IMR-90 (cell line): ENCODE measurements around the gene TFDP2. TPM values are rescaled to one million over a fixed set of nuclear protein-coding genes. Genes with fewer than 3 reads are reported as not detected.

Experiments
- ATAC-seq: fragments of 200-7000 bp; cut with Tn5 transposase; 2 replicates; pipeline ENCODE4 v1.9.1; 2020; ENCODE audit warnings: low read depth, mild to moderate bottlenecking, moderate library complexity
- BruUV-seq: library from RNA; stranded (reverse); fragments of 400-500 nt; replicated peaks from 2 replicates; lab custom pipeline; 2021; lab: Mats Ljungman, UMichigan
- CTCF ChIA-PET: fragments of 300-600 bp; formaldehyde crosslinking; extraction: SDS; loops from one replicate; lab custom pipeline; 2021; ENCODE audit warnings: antibody characterized with exemption; lab: Yijun Ruan, JAX
- POLR2A ChIA-PET: fragments of 300-600 bp; sonication (Branson Sonifier 250); formaldehyde crosslinking; loops from one replicate; lab custom pipeline; 2022; ENCODE audit warnings: antibody characterized with exemption; ENCODE audit not compliant: unreplicated experiment; lab: Charles Lee
- DNase-seq: peaks from one replicate; pipeline ENCODE4 v3.0.0; 2013
- H2AFZ ChIP-seq: replicated peaks from 2 replicates; pipeline ENCODE3; 2013; ENCODE audit warnings: low read length, mild to moderate bottlenecking; ENCODE audit not compliant: poor library complexity
- H2AK5ac ChIP-seq: 2 replicates; pipeline ENCODE4 v1.6.1; 2013; ENCODE audit warnings: low read depth, low read length, inconsistent platforms
- H2AK9ac ChIP-seq: replicated peaks from 2 replicates; pipeline ENCODE3; 2013; ENCODE audit warnings: mild to moderate bottlenecking, low read depth, low read length, moderate library complexity; ENCODE audit not compliant: poor library complexity
- H2BK120ac ChIP-seq: 2 replicates; pipeline ENCODE4 v1.6.1; 2013; ENCODE audit warnings: low read depth, low read length, inconsistent platforms
- H2BK15ac ChIP-seq: 3 replicates; pipeline ENCODE4 v1.6.1; 2013; ENCODE audit warnings: low read depth, low read length, inconsistent platforms
- H2BK20ac ChIP-seq: 2 replicates; pipeline ENCODE4 v1.6.1; 2013; ENCODE audit warnings: low read depth, mild to moderate bottlenecking, inconsistent platforms, low read length, moderate library complexity
- H2BK5ac ChIP-seq: 2 replicates; pipeline ENCODE4 v1.6.1; 2013; ENCODE audit warnings: mild to moderate bottlenecking, low read depth, low read length, inconsistent platforms; ENCODE audit not compliant: poor library complexity, severe bottlenecking
- H3K14ac ChIP-seq: replicated peaks from 2 replicates; pipeline ENCODE4 v1.6.1; 2013; ENCODE audit warnings: low read depth, low read length, inconsistent platforms
- H3K18ac ChIP-seq: 2 replicates; pipeline ENCODE4 v1.6.1; 2013; ENCODE audit warnings: low read depth, low read length, control low read depth
- H3K23ac ChIP-seq: 2 replicates; pipeline ENCODE4 v1.6.1; 2013; ENCODE audit warnings: low read depth, low read length, inconsistent platforms
- H3K27ac ChIP-seq: 2 replicates; pipeline ENCODE4 v1.5.1; 2013; ENCODE audit warnings: mild to moderate bottlenecking, control low read depth, low read length; ENCODE audit not compliant: insufficient read depth
- H3K27me3 ChIP-seq: 2 replicates; pipeline ENCODE4 v1.6.1; 2013; ENCODE audit warnings: low read length; ENCODE audit not compliant: control insufficient read depth, insufficient read depth
- H3K36me3 ChIP-seq: 2 replicates; pipeline ENCODE4 v1.6.1; 2013; ENCODE audit warnings: low read length, mixed read lengths; ENCODE audit not compliant: control insufficient read depth, insufficient read depth
- H3K4ac ChIP-seq: 2 replicates; pipeline ENCODE4 v1.6.1; 2013; ENCODE audit warnings: low read depth, low read length, inconsistent platforms
- H3K4me1 ChIP-seq: 2 replicates; pipeline ENCODE4 v1.6.1; 2013; ENCODE audit warnings: low read length, mixed read lengths; ENCODE audit not compliant: control insufficient read depth, insufficient read depth
- H3K4me2 ChIP-seq: 2 replicates; pipeline ENCODE4 v1.6.1; 2013; ENCODE audit warnings: low read depth, mild to moderate bottlenecking, control low read depth, low read length, moderate library complexity
- H3K4me3 ChIP-seq: 2 replicates; pipeline ENCODE4 v1.5.1; 2013; ENCODE audit warnings: low read depth, mild to moderate bottlenecking, control low read depth, low read length, moderate library complexity; ENCODE audit not compliant: insufficient read depth
- H3K56ac ChIP-seq: 2 replicates; pipeline ENCODE4 v1.6.1; 2013; ENCODE audit warnings: low read length, inconsistent platforms; ENCODE audit not compliant: insufficient read depth; ENCODE audit errors: extremely low read depth
- H3K79me1 ChIP-seq, 2 experiments: 2 replicates each; pipeline ENCODE4 v1.6.1; 2013; ENCODE audit warnings: low read length in 2 of 2, inconsistent platforms in 1 of 2, low read depth in 1 of 2
- H3K9ac ChIP-seq: 2 replicates; pipeline ENCODE4 v1.6.1; 2013; ENCODE audit warnings: low read depth, low read length, control low read depth
- H3K9me1 ChIP-seq: 2 replicates; pipeline ENCODE4 v1.6.1; 2013; ENCODE audit warnings: low read length, inconsistent platforms; ENCODE audit not compliant: insufficient read depth
- H3K9me3 ChIP-seq: 2 replicates; pipeline ENCODE4 v1.6.1; 2013; ENCODE audit warnings: low read length; ENCODE audit not compliant: control insufficient read depth, insufficient read depth
- H4K20me1 ChIP-seq: 2 replicates; pipeline ENCODE4 v1.6.1; 2013; ENCODE audit warnings: low read length, inconsistent platforms; ENCODE audit not compliant: insufficient read depth
- H4K5ac ChIP-seq: 2 replicates; pipeline ENCODE4 v1.6.1; 2013; ENCODE audit warnings: mild to moderate bottlenecking, low read depth, low read length, control low read depth
- H4K8ac ChIP-seq, 2 experiments: 2 replicates each; pipeline ENCODE4 v1.6.1; 2013; ENCODE audit warnings: low read depth in 2 of 2, low read length in 2 of 2, control low read depth in 1 of 2, inconsistent platforms in 1 of 2
- H4K91ac ChIP-seq: 2 replicates; pipeline ENCODE4 v1.6.1; 2013; ENCODE audit warnings: low read depth, low read length, inconsistent platforms; ENCODE audit not compliant: insufficient read depth
- BHLHE40 ChIP-seq: fragments of 150-350 bp; IDR thresholded peaks from 2 replicates; pipeline ENCODE4 v1.6.1; 2016; ENCODE audit warnings: mild to moderate bottlenecking, low read depth, low read length
- CEBPB ChIP-seq: IDR thresholded peaks from 2 replicates; pipeline ENCODE4 v1.6.1; 2012; ENCODE audit warnings: low read depth, low read length, improper control_type of control experiment
- CHD1 ChIP-seq: IDR thresholded peaks from 2 replicates; pipeline ENCODE4 v1.6.1; 2012; ENCODE audit warnings: low read depth, low read length, improper control_type of control experiment
- MAFK ChIP-seq: IDR thresholded peaks from 2 replicates; pipeline ENCODE4 v1.6.1; 2012; ENCODE audit warnings: low read depth, low read length, improper control_type of control experiment
- MAZ ChIP-seq: IDR thresholded peaks from 2 replicates; pipeline ENCODE4 v1.6.1; 2012; ENCODE audit warnings: low read depth, mild to moderate bottlenecking, low read length, improper control_type of control experiment, moderate library complexity, borderline replicate concordance
- MXI1 ChIP-seq: IDR thresholded peaks from 2 replicates; pipeline ENCODE4 v1.6.1; 2012; ENCODE audit warnings: low read depth, mild to moderate bottlenecking, low read length, moderate library complexity, borderline replicate concordance
- RAD21 ChIP-seq: IDR thresholded peaks from 2 replicates; pipeline ENCODE4 v1.6.1; 2012; ENCODE audit warnings: low read length, improper control_type of control experiment
- RCOR1 ChIP-seq: IDR thresholded peaks from 2 replicates; pipeline ENCODE4 v1.6.1; 2012; ENCODE audit warnings: mild to moderate bottlenecking, low read length, improper control_type of control experiment; ENCODE audit not compliant: insufficient replicate concordance
- RFX5 ChIP-seq: IDR thresholded peaks from 2 replicates; pipeline ENCODE4 v1.8.0; 2012; ENCODE audit warnings: low read depth, mild to moderate bottlenecking, low read length, moderate library complexity
- WGBS, 2 experiments: methylation state at CpG; one replicate each; pipeline versions ENCODE4 v1.1.5 to v1.1.7; 2013; ENCODE audit warnings: missing lambda C conversion rate in 2 of 2; ENCODE audit not compliant: insufficient read length in 1 of 2; ENCODE audit errors: extremely low coverage in 2 of 2; 5-methylcytosine and 5-hydroxymethylcytosine counted together
- dilution Hi-C: fragments of 300-500 bp; cut with HindIII; formaldehyde crosslinking; loops from one replicate; pipeline ENCODE4 v1.14.3; 2018; ENCODE audit warnings: low sequenced_read_pairs; ENCODE audit not compliant: unreplicated experiment
- in situ Hi-C: fragments of 300-500 bp; cut with MboI; formaldehyde crosslinking; loops from 3 replicates; pipeline ENCODE4 v1.14.3; 2019; ENCODE audit warnings: low sequenced_read_pairs, inconsistent platforms, mixed read lengths
- intact Hi-C: fragments of 100-400 bp; cut with micrococcal nuclease; formaldehyde crosslinking; loops from 2 replicates; pipeline ENCODE4 v1.10.0; 2022
- polyA plus RNA-seq, 3 experiments: library from polyadenylated mRNA; depleted of rRNA; stranded (reverse); fragments of >200 nt; gene quantifications; 2 replicates each; pipeline ENCODE4 v1.2.3, GENCODE V29; 2012; ENCODE audit warnings: low replicate concordance in 1 of 3
- total RNA-seq: library from RNA; depleted of rRNA; stranded (reverse); fragments of >200 nt; gene quantifications from 2 replicates; pipeline ENCODE4 v1.2.3, GENCODE V29; 2012
- TF ChIP-seq, protein P1 (sequence below): fragments of 150-350 bp; IDR thresholded peaks from 2 replicates; pipeline ENCODE4 v1.6.1; 2016; ENCODE audit warnings: low read depth, mild to moderate bottlenecking, low read length, moderate library complexity, borderline replicate concordance
- TF ChIP-seq, protein P2 (sequence below): conservative IDR thresholded peaks from 2 replicates; pipeline ENCODE4 v1.5.1; 2012; ENCODE audit warnings: mild to moderate bottlenecking, low read depth, low read length, improper control_type of control experiment
- TF ChIP-seq, protein P3 (sequence below): fragments of 150-350 bp; IDR thresholded peaks from 2 replicates; pipeline ENCODE4 v1.6.1; 2017; ENCODE audit warnings: mild to moderate bottlenecking, antibody characterized with exemption, low read length, low read depth

Gene TFDP2
- total and polyA plus RNA-seq, 2 of the 4 experiments (the other 2 are of a cell fraction), result 10.7 to 23.7 TPM

DNA sequence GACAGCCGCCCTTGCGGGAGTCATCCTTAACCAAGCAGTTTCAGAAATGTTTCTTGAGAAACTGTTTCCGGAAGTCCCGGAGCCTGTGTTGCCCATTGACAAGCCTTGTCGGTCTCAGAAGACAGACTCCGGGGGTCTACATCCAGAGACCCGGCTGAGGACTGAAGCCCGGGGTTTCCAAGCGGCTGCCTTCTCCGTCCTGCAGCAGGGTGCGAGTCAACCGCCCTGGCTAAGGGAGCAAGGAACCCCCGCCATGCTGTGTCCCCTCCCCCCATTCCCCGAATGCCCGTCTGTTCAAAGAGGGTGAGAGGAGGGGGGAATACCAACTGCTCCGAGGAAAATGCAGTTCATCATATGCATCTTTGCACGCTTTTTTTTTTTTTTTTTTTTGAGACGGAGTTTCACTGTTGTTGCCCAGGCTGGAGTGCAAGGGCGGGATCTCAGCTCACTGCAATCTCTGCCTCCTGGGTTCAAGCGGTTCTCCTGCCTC lies 211.3 kb downstream of the TFDP2 start:
- CTCF ChIA-PET, result no interaction called here

More for the DNA sequence above, 211.3 kb downstream of the TFDP2 start:
- H3K79me1 ChIP-seq, result no peaks in the 10 kb centered on the region
- in situ Hi-C loops, result no loop called here
- no peak overlapping the region for H2BK5ac ChIP-seq
- no TSS peak for BruUV-seq
- no peak overlapping the region for H3K9ac ChIP-seq
- H3K4me2 ChIP-seq, result no peak overlapping the region
- no peak overlapping the region for H2AK5ac ChIP-seq
- no peak overlapping the region for H2BK20ac ChIP-seq
- H4K20me1 ChIP-seq, result no peaks in the 10 kb centered on the region
- no peak overlapping the region for H3K14ac ChIP-seq
- no peak overlapping the region for H4K91ac ChIP-seq
- peaks cover 4% of the 10 kb centered on the region; the same call in 1 of the 2 replicates for H3K9me1 ChIP-seq
- ATAC-seq (no peak), DNase-seq (no peak)
- no peaks in the 10 kb centered on the region for H3K36me3 ChIP-seq
- H3K27ac ChIP-seq, result no peak overlapping the region
- 96% methylated on average over 3 of the region's 20 CpGs; no CpG with 5 or more reads in 1 of the 2 experiments for WGBS, 2 experiments
- intact Hi-C loops, result no loop called here
- no peak overlapping the region for H3K23ac ChIP-seq
- H3K4me1 ChIP-seq, result peaks cover 6% of the 10 kb centered on the region
- no peak overlapping the region for H3K4me3 ChIP-seq
- no peak overlapping the region for H3K4ac ChIP-seq
- H4K8ac ChIP-seq, result no peak overlapping the region
- TF ChIP-seq, protein P1, sequence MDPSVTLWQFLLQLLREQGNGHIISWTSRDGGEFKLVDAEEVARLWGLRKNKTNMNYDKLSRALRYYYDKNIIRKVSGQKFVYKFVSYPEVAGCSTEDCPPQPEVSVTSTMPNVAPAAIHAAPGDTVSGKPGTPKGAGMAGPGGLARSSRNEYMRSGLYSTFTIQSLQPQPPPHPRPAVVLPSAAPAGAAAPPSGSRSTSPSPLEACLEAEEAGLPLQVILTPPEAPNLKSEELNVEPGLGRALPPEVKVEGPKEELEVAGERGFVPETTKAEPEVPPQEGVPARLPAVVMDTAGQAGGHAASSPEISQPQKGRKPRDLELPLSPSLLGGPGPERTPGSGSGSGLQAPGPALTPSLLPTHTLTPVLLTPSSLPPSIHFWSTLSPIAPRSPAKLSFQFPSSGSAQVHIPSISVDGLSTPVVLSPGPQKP, result no peak
- TF ChIP-seq, protein P2, sequence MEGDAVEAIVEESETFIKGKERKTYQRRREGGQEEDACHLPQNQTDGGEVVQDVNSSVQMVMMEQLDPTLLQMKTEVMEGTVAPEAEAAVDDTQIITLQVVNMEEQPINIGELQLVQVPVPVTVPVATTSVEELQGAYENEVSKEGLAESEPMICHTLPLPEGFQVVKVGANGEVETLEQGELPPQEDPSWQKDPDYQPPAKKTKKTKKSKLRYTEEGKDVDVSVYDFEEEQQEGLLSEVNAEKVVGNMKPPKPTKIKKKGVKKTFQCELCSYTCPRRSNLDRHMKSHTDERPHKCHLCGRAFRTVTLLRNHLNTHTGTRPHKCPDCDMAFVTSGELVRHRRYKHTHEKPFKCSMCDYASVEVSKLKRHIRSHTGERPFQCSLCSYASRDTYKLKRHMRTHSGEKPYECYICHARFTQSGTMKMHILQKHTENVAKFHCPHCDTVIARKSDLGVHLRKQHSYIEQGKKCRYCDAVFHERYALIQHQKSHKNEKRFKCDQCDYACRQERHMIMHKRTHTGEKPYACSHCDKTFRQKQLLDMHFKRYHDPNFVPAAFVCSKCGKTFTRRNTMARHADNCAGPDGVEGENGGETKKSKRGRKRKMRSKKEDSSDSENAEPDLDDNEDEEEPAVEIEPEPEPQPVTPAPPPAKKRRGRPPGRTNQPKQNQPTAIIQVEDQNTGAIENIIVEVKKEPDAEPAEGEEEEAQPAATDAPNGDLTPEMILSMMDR, result no peak
- TF ChIP-seq MXI1 (no peak), CHD1 (no peak), RCOR1 (no peak), CEBPB (no peak), MAFK (no peak), RAD21 (no peak), BHLHE40 (no peak), RFX5 (no peak), MAZ (no peak)
- TF ChIP-seq, protein P3, sequence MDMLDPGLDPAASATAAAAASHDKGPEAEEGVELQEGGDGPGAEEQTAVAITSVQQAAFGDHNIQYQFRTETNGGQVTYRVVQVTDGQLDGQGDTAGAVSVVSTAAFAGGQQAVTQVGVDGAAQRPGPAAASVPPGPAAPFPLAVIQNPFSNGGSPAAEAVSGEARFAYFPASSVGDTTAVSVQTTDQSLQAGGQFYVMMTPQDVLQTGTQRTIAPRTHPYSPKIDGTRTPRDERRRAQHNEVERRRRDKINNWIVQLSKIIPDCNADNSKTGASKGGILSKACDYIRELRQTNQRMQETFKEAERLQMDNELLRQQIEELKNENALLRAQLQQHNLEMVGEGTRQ, result no peak
- H3K9me3 ChIP-seq, result no peaks in the 10 kb centered on the region
- no peak overlapping the region for H4K5ac ChIP-seq
- no peak overlapping the region for H2AK9ac ChIP-seq
- no peak overlapping the region for H2BK120ac ChIP-seq
- no peak overlapping the region for H2BK15ac ChIP-seq
- dilution Hi-C loops, result no loop called here
- H3K27me3 ChIP-seq, result no peaks in the 10 kb centered on the region
- H3K18ac ChIP-seq, result no peak overlapping the region
- POLR2A ChIA-PET, result no interaction called here
- no peak overlapping the region for H2AFZ ChIP-seq
- H3K56ac ChIP-seq, result no peak overlapping the region
